ENCODE data around the gene USP19. TPM values are rescaled to one million over a fixed set of nuclear protein-coding genes. Genes with fewer than 3 reads are reported as not detected.

The USP19 gene
- total RNA-seq, 1 experiment from 2014 or later, result 44.3 TPM

DNA sequence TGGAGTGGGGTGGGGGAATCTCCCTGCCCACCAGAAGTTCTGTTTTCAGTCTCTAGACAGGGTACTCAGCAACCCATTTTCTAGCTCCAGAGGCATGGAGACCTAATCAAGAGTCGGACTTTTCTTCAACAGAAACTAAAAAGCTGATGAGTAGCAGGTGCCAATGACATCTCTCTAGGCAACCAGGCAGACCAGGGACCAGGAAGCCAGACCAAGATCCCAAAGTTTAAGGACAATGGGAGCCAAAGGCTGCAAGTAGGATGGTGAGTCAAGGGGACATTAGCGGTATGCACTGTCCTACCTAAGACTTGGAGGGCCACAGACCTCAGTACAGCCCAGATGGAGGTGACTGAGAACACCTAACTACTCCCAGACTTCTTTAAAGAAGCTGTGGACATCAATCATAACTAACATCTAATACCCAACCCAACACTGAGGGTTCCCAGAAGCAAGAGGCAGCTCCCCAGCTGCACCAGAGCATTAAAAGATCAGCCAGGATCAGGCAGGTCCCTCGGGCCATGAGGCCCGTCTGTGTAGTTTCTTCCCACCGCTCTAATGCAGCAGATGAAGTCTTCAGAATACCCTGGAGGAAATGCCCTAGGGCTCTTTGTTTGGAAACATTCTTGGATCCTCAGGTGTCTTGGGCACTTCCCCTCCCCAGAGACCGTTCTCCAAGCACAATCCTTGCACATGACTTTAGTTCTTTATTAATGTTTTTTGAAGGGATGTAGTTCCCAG is 44.5 kb upstream of the USP19 start:
- CTCF ChIA-PET, result no interaction called here

DNA sequence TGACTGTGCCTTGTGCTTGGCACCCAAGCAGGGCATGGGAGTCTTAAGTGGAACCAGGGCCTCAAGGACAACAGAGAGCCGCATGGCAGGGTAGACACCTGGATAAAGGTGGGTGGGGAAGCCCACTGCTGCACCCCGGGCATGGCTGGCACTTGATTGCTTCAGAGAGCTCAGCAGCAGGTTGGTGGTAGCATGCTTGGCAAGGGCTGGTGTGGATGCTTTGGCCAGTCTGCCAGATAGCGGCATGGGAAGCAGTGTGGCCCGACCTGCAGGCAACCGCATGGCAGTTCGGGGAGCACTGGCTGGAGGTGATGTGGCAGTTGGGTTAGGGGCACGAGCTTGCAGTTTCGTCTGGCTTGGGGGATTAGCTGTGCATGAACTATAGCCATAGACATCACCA is 43.0 kb upstream of the USP19 start:
- no peak overlapping the region for H3K4me3 Mint-ChIP-seq (ENCODE audit: low read depth, unreplicated experiment)

More for the DNA sequence above, 44.5 kb upstream of the USP19 start:
- intact Hi-C loops (cut with micrococcal nuclease; ENCODE audit: unreplicated experiment), result no loop called here
- Mint-ChIP-seq H3K27me3 (ENCODE audit: unreplicated experiment) (no peaks in the 10 kb centered on the region), H3K27ac (ENCODE audit: unreplicated experiment) (peak overlapping the region; percentile 85), H3K4me1 (ENCODE audit: low read depth, unreplicated experiment) (peaks cover 12% of the 10 kb centered on the region), H3K36me3 (ENCODE audit: insufficient read depth, unreplicated experiment) (peaks cover 31% of the 10 kb centered on the region), H3K4me3 (ENCODE audit: low read depth, unreplicated experiment) (peak overlapping the region; percentile 83), H3K9me3 (ENCODE audit: low read depth, unreplicated experiment) (no peaks in the 10 kb centered on the region)
- no peak for DNase-seq
- TSS peak; percentile 56 for BruUV-seq (replicated peaks)
- TF ChIP-seq, protein P1, sequence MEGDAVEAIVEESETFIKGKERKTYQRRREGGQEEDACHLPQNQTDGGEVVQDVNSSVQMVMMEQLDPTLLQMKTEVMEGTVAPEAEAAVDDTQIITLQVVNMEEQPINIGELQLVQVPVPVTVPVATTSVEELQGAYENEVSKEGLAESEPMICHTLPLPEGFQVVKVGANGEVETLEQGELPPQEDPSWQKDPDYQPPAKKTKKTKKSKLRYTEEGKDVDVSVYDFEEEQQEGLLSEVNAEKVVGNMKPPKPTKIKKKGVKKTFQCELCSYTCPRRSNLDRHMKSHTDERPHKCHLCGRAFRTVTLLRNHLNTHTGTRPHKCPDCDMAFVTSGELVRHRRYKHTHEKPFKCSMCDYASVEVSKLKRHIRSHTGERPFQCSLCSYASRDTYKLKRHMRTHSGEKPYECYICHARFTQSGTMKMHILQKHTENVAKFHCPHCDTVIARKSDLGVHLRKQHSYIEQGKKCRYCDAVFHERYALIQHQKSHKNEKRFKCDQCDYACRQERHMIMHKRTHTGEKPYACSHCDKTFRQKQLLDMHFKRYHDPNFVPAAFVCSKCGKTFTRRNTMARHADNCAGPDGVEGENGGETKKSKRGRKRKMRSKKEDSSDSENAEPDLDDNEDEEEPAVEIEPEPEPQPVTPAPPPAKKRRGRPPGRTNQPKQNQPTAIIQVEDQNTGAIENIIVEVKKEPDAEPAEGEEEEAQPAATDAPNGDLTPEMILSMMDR (IDR thresholded peaks at IDR 0.05; ENCODE audit: unreplicated experiment), result no peak

DNA sequence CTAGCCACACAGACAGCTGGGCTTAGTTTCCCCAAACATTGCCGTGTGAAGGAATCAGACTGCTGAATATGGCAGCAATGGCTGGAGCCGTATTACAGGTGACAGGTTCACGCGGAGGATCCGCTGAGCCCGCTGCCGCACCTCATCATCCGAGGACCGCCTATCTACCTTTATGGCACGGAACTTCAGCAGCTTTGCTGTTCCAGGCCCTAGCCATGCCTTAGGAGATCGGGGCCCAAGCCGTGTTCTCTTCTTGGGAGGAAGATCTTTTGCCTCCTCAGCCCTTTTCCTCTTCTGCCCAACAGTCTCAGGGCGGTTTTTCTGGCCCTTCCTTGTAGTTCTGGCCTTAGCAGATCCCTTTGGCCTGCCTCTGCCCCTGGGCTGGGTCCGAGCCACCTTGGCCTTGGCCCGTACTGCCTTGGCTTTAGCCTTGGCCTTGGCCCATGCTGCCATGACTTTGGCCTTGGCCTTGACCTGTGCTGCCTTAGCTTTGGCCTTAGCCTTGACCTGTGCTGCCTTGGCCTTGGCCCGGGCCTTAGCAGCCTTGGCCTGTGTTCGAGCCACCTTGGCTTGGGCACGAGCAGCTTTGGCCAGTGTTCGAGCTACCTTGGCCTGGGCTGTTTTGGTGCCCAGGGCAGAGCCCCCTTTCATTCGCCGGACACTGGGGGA is 42.3 kb upstream of the USP19 start:
- H3K27me3 Mint-ChIP-seq (ENCODE audit: unreplicated experiment), result no peaks in the 10 kb centered on the region
- DNase-seq, result no peak
- intact Hi-C loops (cut with micrococcal nuclease; ENCODE audit: unreplicated experiment), result no loop called here
- peaks cover 12% of the 10 kb centered on the region for H3K4me1 Mint-ChIP-seq (ENCODE audit: low read depth, unreplicated experiment)
- no peak overlapping the region for H3K27ac Mint-ChIP-seq (ENCODE audit: unreplicated experiment)
- H3K36me3 Mint-ChIP-seq (ENCODE audit: insufficient read depth, unreplicated experiment), result peaks cover 36% of the 10 kb centered on the region
- CTCF ChIA-PET, result no interaction called here
- H3K9me3 Mint-ChIP-seq (ENCODE audit: low read depth, unreplicated experiment), result no peaks in the 10 kb centered on the region
- TF ChIP-seq, protein P1 (IDR thresholded peaks at IDR 0.05; ENCODE audit: unreplicated experiment), result no peak
- H3K4me3 Mint-ChIP-seq (ENCODE audit: low read depth, unreplicated experiment), result no peak overlapping the region
- BruUV-seq (replicated peaks), result no TSS peak

More for the DNA sequence above, 43.0 kb upstream of the USP19 start:
- TF ChIP-seq, protein P1 (IDR thresholded peaks at IDR 0.05; ENCODE audit: unreplicated experiment), result no peak
- Mint-ChIP-seq H3K9me3 (ENCODE audit: low read depth, unreplicated experiment) (no peaks in the 10 kb centered on the region), H3K4me1 (ENCODE audit: low read depth, unreplicated experiment) (peaks cover 12% of the 10 kb centered on the region), H3K27me3 (ENCODE audit: unreplicated experiment) (no peaks in the 10 kb centered on the region), H3K27ac (ENCODE audit: unreplicated experiment) (no peak overlapping the region), H3K36me3 (ENCODE audit: insufficient read depth, unreplicated experiment) (peaks cover 31% of the 10 kb centered on the region)
- no peak for DNase-seq
- intact Hi-C loops (cut with micrococcal nuclease; ENCODE audit: unreplicated experiment), result no loop called here
- BruUV-seq (replicated peaks), result no TSS peak
- CTCF ChIA-PET, result no interaction called here

DNA sequence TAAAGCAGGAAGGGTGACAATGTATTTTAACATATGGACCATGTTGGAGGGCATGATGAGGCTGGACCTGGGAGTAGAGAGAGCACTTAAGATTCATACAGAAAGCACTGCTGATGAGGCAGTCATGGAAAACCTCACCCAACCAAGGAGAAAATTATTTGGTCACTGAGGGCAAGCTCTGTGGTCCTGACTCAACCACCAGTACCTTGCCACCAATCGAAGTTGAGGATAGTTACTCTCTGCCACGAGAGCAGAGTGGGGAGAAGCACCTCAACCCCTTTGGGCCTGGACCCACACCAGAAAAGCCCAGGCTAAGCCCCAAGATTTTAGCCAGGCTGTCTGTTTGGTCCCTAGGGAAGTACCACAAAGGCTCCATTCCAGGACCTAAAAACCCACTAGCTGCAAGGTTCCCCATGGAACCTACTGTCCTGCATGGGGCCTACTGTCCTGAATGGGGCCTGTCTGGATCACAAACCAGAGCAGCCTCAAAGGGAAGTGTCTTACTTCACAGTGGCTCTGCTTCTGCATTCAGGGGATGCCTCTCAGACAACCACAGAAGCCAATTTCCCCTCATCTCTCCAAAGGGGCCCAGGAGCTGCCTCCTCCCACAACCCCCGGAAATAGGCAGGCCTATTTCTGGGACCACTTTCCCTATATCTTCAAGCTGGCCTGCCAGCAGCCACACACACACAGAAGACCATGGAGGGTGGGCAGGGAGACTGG is 41.3 kb upstream of the USP19 start:
- BruUV-seq (replicated peaks), result no TSS peak
- no peaks in the 10 kb centered on the region for H3K9me3 Mint-ChIP-seq (ENCODE audit: low read depth, unreplicated experiment)
- no peak overlapping the region for H3K27ac Mint-ChIP-seq (ENCODE audit: unreplicated experiment)
- intact Hi-C loops (cut with micrococcal nuclease; ENCODE audit: unreplicated experiment), result no loop called here
- peaks cover 12% of the 10 kb centered on the region for H3K4me1 Mint-ChIP-seq (ENCODE audit: low read depth, unreplicated experiment)
- TF ChIP-seq, protein P1 (IDR thresholded peaks at IDR 0.05; ENCODE audit: unreplicated experiment), result no peak
- peaks cover 36% of the 10 kb centered on the region for H3K36me3 Mint-ChIP-seq (ENCODE audit: insufficient read depth, unreplicated experiment)
- DNase-seq, result no peak
- H3K4me3 Mint-ChIP-seq (ENCODE audit: low read depth, unreplicated experiment), result no peak overlapping the region
- H3K27me3 Mint-ChIP-seq (ENCODE audit: unreplicated experiment), result no peaks in the 10 kb centered on the region
- CTCF ChIA-PET, result no interaction called here
